GM12878 (cell line): ENCODE results near the gene LRRIQ1. TPM values are rescaled to one million over a fixed set of nuclear protein-coding genes. Genes with fewer than 3 reads are reported as not detected.

ENCODE experiments used
- ATAC-seq: fragments of 200-7000 bp; cut with Tn5 transposase; 3 replicates; pipeline ENCODE4 v1.9.1; 2020; ENCODE audit warnings: mild to moderate bottlenecking, moderate library complexity
- BruUV-seq: library from RNA; stranded (reverse); fragments of 400-500 nt; replicated peaks from 2 replicates; lab custom pipeline; 2021; lab: Mats Ljungman, UMichigan
- CTCF ChIA-PET: fragments of 300-600 bp; sonication (Branson Sonifier 250); formaldehyde crosslinking; extraction: SDS; loops from one replicate; lab custom pipeline; 2021; ENCODE audit warnings: inconsistent platforms; lab: Yijun Ruan, JAX
- POLR2A ChIA-PET: fragments of 350-600 bp; formaldehyde crosslinking; extraction: SDS; loops from one replicate; lab custom pipeline; 2021; ENCODE audit warnings: inconsistent platforms; lab: Charles Lee
- RAD21 ChIA-PET: fragments of 300-600 bp; sonication (Branson Sonifier 250); formaldehyde crosslinking; loops from one replicate; lab custom pipeline; 2023; ENCODE audit warnings: antibody characterized with exemption; ENCODE audit not compliant: unreplicated experiment; lab: Charles Lee
- SMC1A ChIA-PET: fragments of 300-600 bp; sonication (Branson Sonifier 250); formaldehyde crosslinking; loops from one replicate; lab custom pipeline; 2023; ENCODE audit not compliant: unreplicated experiment, uncharacterized antibody; lab: Charles Lee
- DNase-seq: peaks from one replicate; pipeline ENCODE4 v3.0.0-alpha.2; 2011; ENCODE audit warnings: low read depth, low spot score
- FAIRE-seq: peaks from 3 replicates; lab custom pipeline; 2011; peaks lifted over from hg19 to GRCh38; lab: Jason Lieb, UNC
- H2AFZ ChIP-seq: 2 replicates; pipeline ENCODE4 v1.6.0; 2011; ENCODE audit warnings: low read depth, low read length, control low read depth; ENCODE audit not compliant: control insufficient read depth
- H3K27ac ChIP-seq: 2 replicates; pipeline ENCODE4 v1.5.1; 2011; ENCODE audit warnings: control low read depth; ENCODE audit not compliant: control insufficient read depth, insufficient read depth
- H3K27me3 ChIP-seq, 2 experiments: replicated peaks in 1 of 2; 2 replicates each; pipeline versions ENCODE4 v1.6.0 to v1.6.1; 2011; ENCODE audit warnings: low read length in 1 of 2; ENCODE audit not compliant: control insufficient read depth in 2 of 2, insufficient read depth in 2 of 2
- H3K36me3 ChIP-seq, 2 experiments: 2 replicates each; pipeline ENCODE4 v1.5.1; 2011; ENCODE audit warnings: low read length in 1 of 2; ENCODE audit not compliant: control insufficient read depth in 2 of 2, insufficient read depth in 2 of 2
- H3K4me1 ChIP-seq: 2 replicates; pipeline ENCODE4 v1.6.1; 2011; ENCODE audit warnings: mild to moderate bottlenecking, low read length, moderate library complexity, mixed read lengths; ENCODE audit not compliant: control insufficient read depth, insufficient read depth
- H3K4me2 ChIP-seq: 2 replicates; pipeline ENCODE4 v1.6.0; 2011; ENCODE audit warnings: control low read depth; ENCODE audit not compliant: control insufficient read depth, insufficient read depth
- H3K4me3 ChIP-seq: fragments of 200-600 bp; sonication (generic); 2 replicates; pipeline ENCODE4 v1.5.1; 2016
- H3K79me2 ChIP-seq: 2 replicates; pipeline ENCODE4 v1.6.0; 2011; ENCODE audit warnings: low read length; ENCODE audit not compliant: control insufficient read depth, insufficient read depth
- H3K9ac ChIP-seq: 2 replicates; pipeline ENCODE4 v1.8.0; 2011; ENCODE audit warnings: low read length, control low read depth, mixed read lengths; ENCODE audit not compliant: control insufficient read depth, insufficient read depth
- H3K9me3 ChIP-seq: replicated peaks from 3 replicates; pipeline ENCODE4 v1.5.1; 2011; ENCODE audit warnings: mild to moderate bottlenecking, low read length; ENCODE audit not compliant: control insufficient read depth, insufficient read depth
- H4K20me1 ChIP-seq: 2 replicates; pipeline ENCODE4 v1.6.0; 2011; ENCODE audit not compliant: control insufficient read depth, insufficient read depth
- GATAD2B ChIP-seq: fragments of 450-650 bp; conservative IDR thresholded peaks from 2 replicates; pipeline ENCODE4 v1.6.1; 2017; ENCODE audit warnings: low read depth, mild to moderate bottlenecking, moderate library complexity
- POLR2AphosphoS5 ChIP-seq: IDR thresholded peaks from 2 replicates; pipeline ENCODE4 v1.6.1; 2011; ENCODE audit warnings: mild to moderate bottlenecking, low read length, inconsistent platforms
- WGBS: methylation state at CpG from one replicate; pipeline ENCODE4 v1.1.6; 2016; ENCODE audit warnings: low lambda C conversion rate; ENCODE audit not compliant: insufficient replicate concordance, insufficient coverage; ENCODE audit errors: missing lambda C conversion rate; 5-methylcytosine and 5-hydroxymethylcytosine counted together
- in situ Hi-C: fragments of 300-500 bp; cut with MboI; formaldehyde crosslinking; loops from 9 replicates; pipeline ENCODE4 v1.14.3; 2018; ENCODE audit warnings: mixed read lengths
- intact Hi-C: fragments of 100-400 bp; cut with micrococcal nuclease; formaldehyde crosslinking; loops from one replicate; pipeline ENCODE4 v1.14.2; 2022; ENCODE audit not compliant: unreplicated experiment
- polyA plus RNA-seq, 11 experiments: library from polyadenylated mRNA; depleted of rRNA in 4 of 11; unstranded in 6 of 11; stranded (reverse) in 5 of 11; fragments of >200 nt; fragmentation: Nextera tagmentation in 4 of 11; fragmentation: Illumina TruSeq in 1 of 11; extraction: Ambion mirVana in 4 of 11; extraction: Trizol in 1 of 11; gene quantifications; 1 replicate in 1 of 11; 2 replicates in 10 of 11; pipeline versions ENCODE4 v1.2.1 to v1.2.3, GENCODE V29; 2011 to 2016; ENCODE audit warnings: inconsistent platforms in 2 of 11, missing spikeins in 2 of 11, low read depth in 1 of 11
- total RNA-seq, 4 experiments: library from RNA; depleted of rRNA in 3 of 4; stranded (reverse); fragments of >200 nt in 3 of 4; fragmentation: Illumina TruSeq in 1 of 4; extraction: Trizol in 1 of 4; gene quantifications; 2 replicates each; pipeline versions ENCODE4 v1.2.1 to v1.2.3, GENCODE V29; 2013 to 2021
- TF ChIP-seq, protein P1 (sequence below): fragments of 450-650 bp; IDR thresholded peaks from 2 replicates; pipeline ENCODE4 v1.6.1; 2016; ENCODE audit warnings: mild to moderate bottlenecking

LRRIQ1 gene
- total and polyA plus RNA-seq, 10 of the 15 experiments (the other 5 are each of a cell fraction or from before 2014, with no cell fraction given): 0.14 to 0.45 (median 0.37) TPM; not detected in 4

DNA sequence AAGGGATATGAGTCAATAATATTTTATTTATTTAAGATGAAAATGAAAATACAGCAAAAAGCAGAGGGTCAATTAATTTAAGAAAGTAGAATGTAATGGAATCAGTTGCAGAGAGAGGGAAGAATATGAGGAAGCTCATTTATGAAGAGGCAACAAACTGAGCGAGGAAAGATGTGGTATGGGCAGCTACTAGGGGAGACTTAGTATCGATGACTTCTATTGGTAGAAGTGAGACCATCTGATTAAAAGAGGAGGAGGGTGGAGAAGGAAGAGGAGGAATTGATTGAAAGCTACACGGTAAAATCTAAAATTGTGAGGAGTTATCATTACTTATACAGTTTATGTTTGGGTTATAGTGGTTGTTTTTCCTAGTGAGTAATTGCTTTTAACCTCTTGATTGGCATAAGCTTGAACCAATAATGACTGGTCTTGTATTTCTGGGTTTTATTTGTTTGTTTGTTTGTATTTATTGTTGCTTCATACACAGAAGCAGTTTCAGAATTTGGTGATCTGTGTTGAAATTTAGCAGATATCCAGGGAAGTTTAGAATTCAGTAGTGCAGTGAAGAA, 121.0 kb downstream of the LRRIQ1 start:
- Histone ChIP-seq H3K27ac (no peak overlapping the region), H3K36me3 (no peaks in the 10 kb centered on the region), H3K4me2 (no peak overlapping the region), H3K9me3 (no peaks in the 10 kb centered on the region), H3K79me2 (no peaks in the 10 kb centered on the region), H3K4me1 (no peaks in the 10 kb centered on the region), H3K4me3 (no peak overlapping the region), H3K9ac (no peak overlapping the region), H4K20me1 (no peaks in the 10 kb centered on the region), H3K27me3 (no peaks in the 10 kb centered on the region), H2AFZ (no peak overlapping the region)
- FAIRE-seq (no peak), ATAC-seq (no peak), DNase-seq (no peak)
- ChIA-PET CTCF (interaction anchor here (0.8 to 1.2 kb wide), 2 partner anchors 268 to 764 kb away, joined by 3 to 6 read pairs; no protein-coding TSS in a partner anchor), SMC1A (interaction anchor here (0.7 kb wide), 1 partner anchor 32 kb away, joined by 3 read pairs; no protein-coding TSS in a partner anchor), RAD21 (no interaction called here), POLR2A (no interaction called here)
- 43% methylated on average over 3 of the region's 3 CpGs for WGBS
- in situ Hi-C loops (no loop called here), intact Hi-C loops (loop anchor here (10.0 kb wide), 1 partner anchor 288 kb away; no protein-coding TSS in a partner anchor)
- BruUV-seq: no TSS peak
- TF ChIP-seq, protein P1, sequence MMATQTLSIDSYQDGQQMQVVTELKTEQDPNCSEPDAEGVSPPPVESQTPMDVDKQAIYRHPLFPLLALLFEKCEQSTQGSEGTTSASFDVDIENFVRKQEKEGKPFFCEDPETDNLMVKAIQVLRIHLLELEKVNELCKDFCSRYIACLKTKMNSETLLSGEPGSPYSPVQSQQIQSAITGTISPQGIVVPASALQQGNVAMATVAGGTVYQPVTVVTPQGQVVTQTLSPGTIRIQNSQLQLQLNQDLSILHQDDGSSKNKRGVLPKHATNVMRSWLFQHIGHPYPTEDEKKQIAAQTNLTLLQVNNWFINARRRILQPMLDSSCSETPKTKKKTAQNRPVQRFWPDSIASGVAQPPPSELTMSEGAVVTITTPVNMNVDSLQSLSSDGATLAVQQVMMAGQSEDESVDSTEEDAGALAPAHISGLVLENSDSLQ: peak; percentile 21; the same call in 1 of the 2 replicates
- TF ChIP-seq GATAD2B: no peak

DNA sequence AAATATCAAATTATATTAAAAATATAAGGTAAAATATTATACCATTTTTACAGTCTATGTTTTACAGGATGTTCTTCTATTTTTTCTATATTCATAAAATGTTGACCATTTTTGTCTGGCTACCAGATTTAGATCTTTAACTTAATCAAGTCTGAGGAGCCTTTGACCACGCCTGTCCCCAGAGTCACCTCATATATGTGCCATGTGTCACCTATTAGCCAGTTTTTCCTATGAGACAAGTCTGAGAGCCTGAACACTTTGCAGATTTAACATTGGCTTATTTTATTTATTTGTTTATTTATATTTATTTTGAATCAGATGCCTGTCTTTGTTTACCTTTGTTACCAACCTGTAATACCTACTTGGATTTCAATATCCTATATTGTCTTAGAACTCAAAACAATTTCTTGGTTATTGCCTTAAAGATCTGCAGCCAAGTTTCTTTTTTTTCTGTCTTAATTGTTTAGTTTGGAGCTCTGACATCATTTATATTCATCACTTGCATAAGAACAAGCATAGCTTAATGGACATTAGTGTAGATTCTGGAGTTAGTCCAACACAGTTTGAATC, 127.7 kb downstream of the LRRIQ1 start:
- ATAC-seq (no peak), DNase-seq (no peak), FAIRE-seq (no peak)
- H3K9ac ChIP-seq: no peak overlapping the region
- H3K4me2 ChIP-seq: no peak overlapping the region
- no peaks in the 10 kb centered on the region for H3K36me3 ChIP-seq
- no peaks in the 10 kb centered on the region for H3K79me2 ChIP-seq
- no peaks in the 10 kb centered on the region for H4K20me1 ChIP-seq
- in situ Hi-C loops: no loop called here
- no peaks in the 10 kb centered on the region for H3K9me3 ChIP-seq
- H2AFZ ChIP-seq: no peak overlapping the region
- POLR2A ChIA-PET: no interaction called here
- SMC1A ChIA-PET: no interaction called here
- H3K27me3 ChIP-seq: no peaks in the 10 kb centered on the region
- RAD21 ChIA-PET: no interaction called here
- BruUV-seq: no TSS peak
- CTCF ChIA-PET: no interaction called here
- H3K27ac ChIP-seq: no peak overlapping the region
- no peak for TF ChIP-seq POLR2AphosphoS5
- no peak overlapping the region for H3K4me3 ChIP-seq
- intact Hi-C loops: no loop called here
- 0% methylated on average over 1 of the region's 1 CpG for WGBS
- no peaks in the 10 kb centered on the region for H3K4me1 ChIP-seq
